Heart right ventricle (tissue), 16 donors: ENCODE data around the gene UBL7. TPM values are rescaled to one million over a fixed set of nuclear protein-coding genes. Genes with fewer than 3 reads are reported as not detected.
A peak's percentile ranks its signal among the peaks of the same experiment; 100 is the strongest.

Experiments used
- ATAC-seq, 8 donors: fragments of 200-7000 bp; cut with Tn5 transposase; one replicate each; pipeline ENCODE4 v1.9.1; 2020; ENCODE audit warnings: mild to moderate bottlenecking in 8 of 8, moderate library complexity in 8 of 8, moderate number of reproducible peaks in 1 of 8
- DNase-seq, 2 donors: peaks; one replicate each; pipeline ENCODE4 v3.0.0-alpha.2; 2020
- H3K27ac ChIP-seq, 10 donors: fragments of 200-600 bp; sonication (generic) in 2 of 10; one replicate each; pipeline versions ENCODE4 v1.5.0 to v1.8.0; 2020 to 2022; ENCODE audit warnings: mild to moderate bottlenecking in 3 of 10
- H3K27me3 ChIP-seq, 7 donors: fragments of 200-600 bp; one replicate each; pipeline ENCODE4 v1.8.0; 2021 to 2022; ENCODE audit warnings: mild to moderate bottlenecking in 2 of 7
- H3K36me3 ChIP-seq, 9 donors: fragments of 200-600 bp; sonication (generic) in 1 of 9; one replicate each; pipeline versions ENCODE4 v1.5.0 to v1.8.0; 2020 to 2022; ENCODE audit warnings: mild to moderate bottlenecking in 2 of 9
- H3K4me1 ChIP-seq, 9 donors: fragments of 200-600 bp; sonication (generic) in 1 of 9; one replicate each; pipeline versions ENCODE4 v1.5.0 to v1.8.0; 2020 to 2022; ENCODE audit warnings: mild to moderate bottlenecking in 4 of 9
- H3K4me3 ChIP-seq, 10 donors: fragments of 200-600 bp; sonication (generic) in 2 of 10; one replicate each; pipeline versions ENCODE4 v1.5.0 to v1.8.0; 2020 to 2022; ENCODE audit warnings: mild to moderate bottlenecking in 7 of 10, moderate library complexity in 2 of 10
- H3K9me3 ChIP-seq, 11 donors: fragments of 200-600 bp in 10 of 11; sonication (generic) in 2 of 11; one replicate each; pipeline versions ENCODE4 v1.5.0 to v1.8.0; 2013 to 2022; ENCODE audit warnings: mild to moderate bottlenecking in 2 of 11, control low read depth in 1 of 11, moderate library complexity in 1 of 11
- WGBS, 2 donors: extraction: QIAGEN DNeasy Blood & Tissue Kit; methylation state at CpG; one replicate each; pipeline ENCODE4 v1.1.7; 2013; ENCODE audit warnings: inconsistent platforms in 1 of 2; 5-methylcytosine and 5-hydroxymethylcytosine counted together
- intact Hi-C, 10 donors: fragments of 100-400 bp; cut with DNase I; formaldehyde crosslinking; loops; one replicate each; pipeline versions ENCODE4 v1.11.1 to v1.14.2; 2022
- polyA plus RNA-seq, 2 donors: library from polyadenylated mRNA; stranded (reverse); fragments of 200-250 nt; gene quantifications; one replicate each; pipeline ENCODE4 v1.2.3, GENCODE V29; 2013
- total RNA-seq, 10 donors: library from RNA; stranded (reverse); fragmentation: NEBNext Ultra II Directional in 3 of 10; extraction: Animal tissue kit (Norgen Biotek cat#: 25700) in 3 of 10; gene quantifications; one replicate each; pipeline versions ENCODE4 v1.2.1 to v1.2.4, GENCODE V29; 2021 to 2023
- TF ChIP-seq, protein P1 (sequence below), 9 donors: fragments of 200-600 bp; sonication (generic) in 2 of 9; IDR thresholded peaks; one replicate each; pipeline versions ENCODE4 v1.5.0 to v1.8.0; 2021 to 2022; ENCODE audit warnings: antibody characterized with exemption in 9 of 9, mild to moderate bottlenecking in 5 of 9, moderate library complexity in 1 of 9
- donor health status: Arrhythmogenic right ventricular cardiomyopathy.
- donor health status: ischemic (EF 13 %, LVEDD 7.1; RV severe dilation, severe dysfunction).
- donor health status: healthy with polysubstance abuse.
- donor health status: DM: no; HTN: yes; CAD: no.
- donor health status: DM: no; HTN: no; CAD: no.
- donor health status: ischemic (EF 25% LVEDD 6.9; RV normal size, moderate dysfunction).
- donor health status: ischemic (EF 25% LVEDD 5.7; RV mildly dilated, moderate dysfunction).
- donor health status: healthy.
- donor health status: DM: yes; HTN: yes; CAD: no.
- donor health status: Ischemic cardiomyopathy.
- donor health status: ischemic (EF 35%, LVEDD 5.7; RV mildly dilated, moderate dysfunction).
- donor health status: nonischemic (EF 11% LVEDD 7.7; RV severe dilation, severe dysfunction).
- donor health status: DM: yes; HTN: yes; CAD: no.
- donor health status: PGD.
- donor health status: ischemic (EF 29% LVEDD 5.4; RV normal size, mild dysfunction).
- donor health status: nonischemic (EF 23%, LVEDD 6.1; RV moderate dilation, normal function).

The UBL7 gene
- total and polyA plus RNA-seq, 12 donors = 47.0 to 56.6 (median 52.1) TPM

GRCh38 chr15:74432271-74432967 lies 28.5 kb downstream of the UBL7 start:
- TF ChIP-seq, protein P1, sequence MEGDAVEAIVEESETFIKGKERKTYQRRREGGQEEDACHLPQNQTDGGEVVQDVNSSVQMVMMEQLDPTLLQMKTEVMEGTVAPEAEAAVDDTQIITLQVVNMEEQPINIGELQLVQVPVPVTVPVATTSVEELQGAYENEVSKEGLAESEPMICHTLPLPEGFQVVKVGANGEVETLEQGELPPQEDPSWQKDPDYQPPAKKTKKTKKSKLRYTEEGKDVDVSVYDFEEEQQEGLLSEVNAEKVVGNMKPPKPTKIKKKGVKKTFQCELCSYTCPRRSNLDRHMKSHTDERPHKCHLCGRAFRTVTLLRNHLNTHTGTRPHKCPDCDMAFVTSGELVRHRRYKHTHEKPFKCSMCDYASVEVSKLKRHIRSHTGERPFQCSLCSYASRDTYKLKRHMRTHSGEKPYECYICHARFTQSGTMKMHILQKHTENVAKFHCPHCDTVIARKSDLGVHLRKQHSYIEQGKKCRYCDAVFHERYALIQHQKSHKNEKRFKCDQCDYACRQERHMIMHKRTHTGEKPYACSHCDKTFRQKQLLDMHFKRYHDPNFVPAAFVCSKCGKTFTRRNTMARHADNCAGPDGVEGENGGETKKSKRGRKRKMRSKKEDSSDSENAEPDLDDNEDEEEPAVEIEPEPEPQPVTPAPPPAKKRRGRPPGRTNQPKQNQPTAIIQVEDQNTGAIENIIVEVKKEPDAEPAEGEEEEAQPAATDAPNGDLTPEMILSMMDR (IDR thresholded peaks at IDR 0.05) = no peak
- H3K27me3 ChIP-seq = peaks cover 0 to 26% (median 7%) of the 10 kb centered on the region in 7 donors
- peak overlapping the region; percentile 61 to 91 (median 86) for H3K4me3 ChIP-seq
- H3K9me3 ChIP-seq = no peaks in the 10 kb centered on the region
- H3K36me3 ChIP-seq = no peaks in the 10 kb centered on the region
- peak overlapping the region in 1 of 10 donors; percentile 85 for H3K27ac ChIP-seq
- no peak for ATAC-seq
- H3K4me1 ChIP-seq = peaks cover 4 to 48% (median 16%) of the 10 kb centered on the region in 9 donors
- 23 to 31% methylated on average over 21 of the region's 21 CpGs for WGBS, 2 donors
- no peak for DNase-seq
- intact Hi-C loops = no loop called here

DNA sequence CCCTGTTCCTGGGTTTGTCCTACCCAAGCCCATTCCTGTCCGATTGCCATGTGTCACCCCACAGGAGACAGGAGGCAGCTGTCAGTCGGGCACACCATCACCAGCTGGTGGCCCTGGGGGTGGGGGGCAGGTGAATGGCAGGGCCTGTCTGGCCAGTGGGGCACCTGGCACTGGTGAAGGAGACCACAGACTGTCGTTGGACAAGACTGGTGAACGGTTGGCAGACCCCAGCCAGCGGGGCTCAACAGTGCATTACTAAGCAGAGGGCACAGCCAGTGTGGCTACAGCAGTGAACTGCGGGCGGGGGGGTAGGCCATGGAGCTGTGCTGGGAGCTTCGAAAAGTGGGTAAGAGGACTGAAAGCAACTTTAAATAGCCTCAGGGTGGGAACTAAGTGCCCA lies 29.3 kb downstream of the UBL7 start:
- H3K27ac ChIP-seq = no peak overlapping the region
- H3K4me1 ChIP-seq = peaks cover 4 to 48% (median 16%) of the 10 kb centered on the region in 9 donors
- TF ChIP-seq, protein P1 (IDR thresholded peaks at IDR 0.05) = no peak
- DNase-seq (no peak), ATAC-seq (no peak)
- H3K36me3 ChIP-seq = no peaks in the 10 kb centered on the region
- WGBS, 2 donors = 85 to 95% methylated on average over 8 of the region's 8 CpGs
- intact Hi-C loops = no loop called here
- H3K27me3 ChIP-seq = peaks cover 0 to 26% (median 7%) of the 10 kb centered on the region in 7 donors
- no peaks in the 10 kb centered on the region for H3K9me3 ChIP-seq
- peak overlapping the region in 1 of 10 donors; percentile 88 for H3K4me3 ChIP-seq

DNA sequence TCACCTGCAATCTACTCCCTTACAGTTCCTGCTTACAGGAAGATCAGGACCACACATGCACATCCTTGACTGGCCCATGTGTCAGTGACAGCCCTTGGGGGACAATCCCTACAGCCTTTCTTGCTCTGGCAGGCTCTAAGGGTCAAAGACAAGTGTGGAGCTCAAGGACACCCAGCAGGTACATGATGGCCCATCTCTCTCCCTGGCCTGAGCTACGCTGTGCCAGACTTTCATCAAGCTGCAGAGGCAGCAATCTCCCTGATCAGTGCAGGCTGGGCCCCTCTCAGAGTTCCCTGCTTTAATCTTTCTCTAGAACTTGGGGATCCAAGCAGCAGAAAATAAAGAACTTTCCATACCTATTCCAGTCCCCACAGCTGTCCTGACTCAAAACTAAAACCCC lies 29.8 kb downstream of the UBL7 start:
- no peak overlapping the region for H3K4me3 ChIP-seq
- DNase-seq (no peak), ATAC-seq (no peak)
- peaks cover 0 to 26% (median 7%) of the 10 kb centered on the region in 7 donors for H3K27me3 ChIP-seq
- intact Hi-C loops = no loop called here
- TF ChIP-seq, protein P1 (IDR thresholded peaks at IDR 0.05) = no peak
- H3K4me1 ChIP-seq = peaks cover 4 to 48% (median 16%) of the 10 kb centered on the region in 9 donors
- H3K9me3 ChIP-seq = no peaks in the 10 kb centered on the region
- no peak overlapping the region for H3K27ac ChIP-seq
- no peaks in the 10 kb centered on the region for H3K36me3 ChIP-seq
- WGBS, 2 donors = 94% methylated on average over 1 of the region's 1 CpG

GRCh38 chr15:74430510-74430951 lies 30.4 kb downstream of the UBL7 start:
- DNase-seq (no peak), ATAC-seq (no peak)
- Histone ChIP-seq H3K27ac (no peak overlapping the region), H3K36me3 (no peaks in the 10 kb centered on the region), H3K4me3 (no peak overlapping the region), H3K4me1 (peaks cover 4 to 48% (median 16%) of the 10 kb centered on the region in 9 donors), H3K27me3 (peaks cover 0 to 26% (median 7%) of the 10 kb centered on the region in 7 donors), H3K9me3 (no peaks in the 10 kb centered on the region)
- 60 to 78% methylated on average over 6 of the region's 6 CpGs for WGBS, 2 donors
- intact Hi-C loops = no loop called here
- TF ChIP-seq, protein P1 (IDR thresholded peaks at IDR 0.05) = no peak
